ENCODE data around the gene GCSAM. TPM values are rescaled to one million over a fixed set of nuclear protein-coding genes. Genes with fewer than 3 reads are reported as not detected.

Gene GCSAM
- total and polyA plus RNA-seq, 2 donors (not counting 3 experiments of a cell fraction or from before 2014, with no cell fraction given), result not detected

DNA sequence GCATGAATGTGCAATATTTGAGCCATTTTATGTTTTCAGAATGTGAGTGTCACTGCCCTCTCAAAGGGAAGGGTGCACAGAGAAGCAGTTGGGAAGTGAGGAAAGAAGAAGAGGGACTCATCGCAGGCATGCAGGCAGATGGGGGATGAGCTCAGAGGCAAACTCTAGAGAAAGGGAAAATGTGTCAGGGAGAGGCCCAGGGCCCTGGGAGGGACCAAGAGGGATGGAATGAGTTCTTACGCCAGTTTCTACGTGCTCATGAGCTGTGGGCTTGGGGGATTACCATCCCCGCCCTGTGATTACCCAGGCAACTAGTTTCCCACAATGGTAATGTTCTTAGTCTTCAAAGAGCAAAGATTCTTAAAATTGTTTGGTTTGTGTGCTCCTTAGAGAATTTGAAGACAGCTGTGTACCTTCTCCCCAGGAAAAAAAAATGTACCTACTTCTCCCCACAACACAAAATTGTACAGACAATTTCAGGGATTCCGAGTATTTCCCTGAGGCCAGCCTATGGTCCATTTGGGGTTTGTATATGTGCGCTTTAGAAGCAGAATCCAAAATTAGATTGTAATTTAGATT, 17.8 kb downstream of the GCSAM start:
- H3K4me2 ChIP-seq (ENCODE audit: insufficient read depth, low read length), result no peak overlapping the region
- no peak overlapping the region for H2AFZ ChIP-seq (ENCODE audit: low read depth, low read length)
- no peak overlapping the region for H3K9ac ChIP-seq (replicated peaks; ENCODE audit: extremely low read depth, insufficient read depth, low read length)
- CTCF ChIA-PET, result no interaction called here
- no peaks in the 10 kb centered on the region for H3K36me3 ChIP-seq (ENCODE audit: control insufficient read depth in 2 of 2, extremely low read depth in 1 of 2, insufficient read depth in 2 of 2, low read length in 2 of 2)
- peaks cover 7% of the 10 kb centered on the region for H3K4me1 ChIP-seq (ENCODE audit: control insufficient read depth, extremely low read depth, insufficient read depth, low read length)
- TF ChIP-seq EZH2 (IDR thresholded peaks at IDR 0.05; ENCODE audit: borderline replicate concordance, low read depth, low read length, severe bottlenecking) (no peak), POLR2A (IDR thresholded peaks at IDR 0.05; ENCODE audit: low read depth, low read length) (no peak), POLR2AphosphoS5 (IDR thresholded peaks at IDR 0.05; ENCODE audit: insufficient read depth, low read depth, low read length) (no peak)
- TF ChIP-seq, protein P1, sequence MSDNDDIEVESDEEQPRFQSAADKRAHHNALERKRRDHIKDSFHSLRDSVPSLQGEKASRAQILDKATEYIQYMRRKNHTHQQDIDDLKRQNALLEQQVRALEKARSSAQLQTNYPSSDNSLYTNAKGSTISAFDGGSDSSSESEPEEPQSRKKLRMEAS (IDR thresholded peaks at IDR 0.05; ENCODE audit: insufficient read depth, insufficient read length), result no peak
- TF ChIP-seq, protein P2, sequence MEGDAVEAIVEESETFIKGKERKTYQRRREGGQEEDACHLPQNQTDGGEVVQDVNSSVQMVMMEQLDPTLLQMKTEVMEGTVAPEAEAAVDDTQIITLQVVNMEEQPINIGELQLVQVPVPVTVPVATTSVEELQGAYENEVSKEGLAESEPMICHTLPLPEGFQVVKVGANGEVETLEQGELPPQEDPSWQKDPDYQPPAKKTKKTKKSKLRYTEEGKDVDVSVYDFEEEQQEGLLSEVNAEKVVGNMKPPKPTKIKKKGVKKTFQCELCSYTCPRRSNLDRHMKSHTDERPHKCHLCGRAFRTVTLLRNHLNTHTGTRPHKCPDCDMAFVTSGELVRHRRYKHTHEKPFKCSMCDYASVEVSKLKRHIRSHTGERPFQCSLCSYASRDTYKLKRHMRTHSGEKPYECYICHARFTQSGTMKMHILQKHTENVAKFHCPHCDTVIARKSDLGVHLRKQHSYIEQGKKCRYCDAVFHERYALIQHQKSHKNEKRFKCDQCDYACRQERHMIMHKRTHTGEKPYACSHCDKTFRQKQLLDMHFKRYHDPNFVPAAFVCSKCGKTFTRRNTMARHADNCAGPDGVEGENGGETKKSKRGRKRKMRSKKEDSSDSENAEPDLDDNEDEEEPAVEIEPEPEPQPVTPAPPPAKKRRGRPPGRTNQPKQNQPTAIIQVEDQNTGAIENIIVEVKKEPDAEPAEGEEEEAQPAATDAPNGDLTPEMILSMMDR (IDR thresholded peaks at IDR 0.05; ENCODE audit: extremely low read depth in 1 of 2, insufficient read depth in 1 of 2, low read depth in 1 of 2, low read length in 2 of 2), result no peak
- H3K27ac ChIP-seq (ENCODE audit: insufficient read depth, low read depth, low read length), result no peak overlapping the region
- no peaks in the 10 kb centered on the region for H3K79me2 ChIP-seq (ENCODE audit: control insufficient read depth, insufficient read depth, low read length)
- dilution Hi-C loops (cut with MboI; ENCODE audit: extremely low pct_ligation_motif_present, low sequenced_read_pairs), result no loop called here
- intact Hi-C loops (cut with micrococcal nuclease), result loop anchor here (10.0 kb wide), 2 partner anchors 210 to 320 kb away; no protein-coding TSS in a partner anchor
- POLR2A ChIA-PET, result no interaction called here
- no peak overlapping the region for H3K4me3 ChIP-seq (replicated peaks in 1 of 3; ENCODE audit: insufficient read depth in 1 of 3, low read depth in 1 of 3, low read length in 3 of 3)
- BruUV-seq (replicated peaks), result no TSS peak
- FAIRE-seq, result no peak
- no peaks in the 10 kb centered on the region for H3K9me3 ChIP-seq (replicated peaks; ENCODE audit: control insufficient read depth, insufficient read depth, low read length)
- no peaks in the 10 kb centered on the region for H4K20me1 ChIP-seq (replicated peaks; ENCODE audit: control insufficient read depth, extremely low read depth, insufficient read depth, low read length)
- no peak for DNase-seq (ENCODE audit: low read depth, low spot score)
- no peaks in the 10 kb centered on the region for H3K27me3 ChIP-seq (ENCODE audit: control insufficient read depth in 2 of 2, insufficient read depth in 2 of 2, low read length in 2 of 2)
- no peaks in the 10 kb centered on the region for H3K9me1 ChIP-seq (replicated peaks; ENCODE audit: control insufficient read depth, extremely low read depth, insufficient read depth, low read length)

Measured in endothelial cell of umbilical vein (primary cell).